Measurements from ENCODE around the gene CRHR2.
"Not testable (repeated sequence)": the region's sequence is repeated elsewhere in the genome, so short reads cannot be mapped to it uniquely, and the experiment has no call there.

Gene CRHR2

GRCh38 chr7:30652132-30652531 lies 30.1 kb downstream of the CRHR2 start:
- no peak for DNase-seq

DNA sequence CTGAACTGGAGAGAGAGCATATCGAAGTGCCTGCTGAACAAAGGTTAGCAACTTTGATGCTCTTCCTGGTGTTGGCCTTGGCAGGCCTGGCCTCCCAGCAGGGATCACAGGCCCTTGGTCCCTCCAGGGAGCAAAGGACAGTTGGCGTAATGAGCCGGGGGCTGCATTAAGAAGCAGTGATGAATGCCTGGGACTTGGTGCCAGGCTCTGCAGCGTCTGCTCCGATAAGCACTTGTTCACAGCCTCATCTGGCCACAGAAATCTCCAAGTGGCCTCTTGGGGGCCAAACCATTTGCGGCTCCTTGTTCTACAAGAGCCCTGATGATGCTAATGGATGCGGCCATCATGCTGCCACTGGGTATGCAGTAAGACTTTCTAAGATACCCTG lies 31.8 kb downstream of the CRHR2 start:
- no peak for DNase-seq

DNA sequence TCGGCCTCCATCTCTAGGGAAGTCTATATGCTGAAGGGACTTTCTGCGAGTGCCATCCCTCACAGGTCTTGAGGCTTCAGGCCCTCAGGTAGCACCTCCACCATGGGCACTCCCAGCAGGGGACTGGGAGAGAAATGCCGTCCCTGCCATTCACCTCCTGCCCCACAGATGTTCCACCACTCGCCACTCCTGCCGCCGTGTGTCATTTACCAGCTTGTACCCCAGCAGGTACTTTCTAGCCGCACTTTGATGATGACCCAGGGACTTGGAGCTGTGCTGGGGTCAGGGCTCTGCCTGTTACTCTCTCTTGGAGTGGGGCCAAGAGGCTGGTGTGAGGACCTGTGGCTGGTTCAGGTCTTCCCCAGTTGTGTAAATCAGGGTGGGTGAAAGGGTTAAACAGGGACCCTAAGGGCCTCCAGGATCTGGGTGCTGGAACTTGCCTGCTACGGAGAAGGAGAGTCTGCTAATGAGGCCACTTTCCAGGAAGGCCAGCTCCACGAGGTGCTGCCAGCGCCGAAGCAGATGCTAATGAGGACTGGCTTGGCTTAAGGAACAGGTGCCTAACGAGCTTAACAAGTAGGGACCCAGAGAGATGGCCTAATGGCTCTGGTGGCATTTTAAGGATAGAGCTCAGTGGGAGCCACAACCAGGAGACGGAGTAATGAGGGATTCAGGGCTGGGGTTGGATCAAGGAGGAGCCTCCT lies 32.4 kb downstream of the CRHR2 start:
- no peak for DNase-seq

- DNase-seq = no peak
These were observed 33.3 kb downstream of the CRHR2 start for GRCh38 chr7:30648744-30649540.

DNA sequence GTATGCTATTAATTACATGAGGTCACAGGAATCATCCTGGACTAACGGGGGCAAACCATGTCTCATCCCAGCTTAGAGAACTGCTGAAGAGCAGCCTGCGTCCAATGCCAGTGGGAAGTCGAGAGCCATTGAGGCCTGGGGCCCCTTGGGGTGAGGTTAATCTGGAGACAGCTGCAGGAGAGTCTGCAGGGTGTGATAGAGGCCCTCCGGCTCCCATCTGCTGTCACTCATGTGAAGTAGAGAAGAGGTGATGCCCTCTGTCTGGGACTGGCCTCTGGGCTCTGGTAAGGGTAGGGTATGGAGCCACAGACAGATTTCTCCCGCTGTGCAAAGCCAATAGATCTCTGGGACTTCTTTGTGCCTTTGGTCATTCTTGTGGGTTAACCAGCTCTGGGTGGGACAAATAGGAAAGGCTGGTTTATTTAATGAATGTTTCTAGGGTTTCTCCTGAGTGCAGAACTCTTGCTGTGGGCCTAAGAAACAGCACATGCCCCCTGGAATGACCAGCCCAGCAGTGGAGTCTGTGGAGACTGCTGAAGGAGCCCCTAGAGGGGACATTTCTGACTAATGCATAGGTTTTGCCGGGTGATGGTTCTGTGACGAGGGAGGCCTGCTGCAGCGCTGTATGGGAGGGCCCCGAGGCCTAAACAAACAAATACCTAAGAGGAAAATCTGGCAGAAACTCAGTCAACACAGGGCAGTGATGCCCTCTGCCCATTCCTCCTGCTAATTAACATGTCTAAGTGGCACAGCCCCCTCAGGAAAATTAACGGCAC lies 34.5 kb downstream of the CRHR2 start:
- no peak for DNase-seq

GRCh38 chr7:30646154-30646553 lies 36.1 kb downstream of the CRHR2 start:
- no peak for DNase-seq

DNA sequence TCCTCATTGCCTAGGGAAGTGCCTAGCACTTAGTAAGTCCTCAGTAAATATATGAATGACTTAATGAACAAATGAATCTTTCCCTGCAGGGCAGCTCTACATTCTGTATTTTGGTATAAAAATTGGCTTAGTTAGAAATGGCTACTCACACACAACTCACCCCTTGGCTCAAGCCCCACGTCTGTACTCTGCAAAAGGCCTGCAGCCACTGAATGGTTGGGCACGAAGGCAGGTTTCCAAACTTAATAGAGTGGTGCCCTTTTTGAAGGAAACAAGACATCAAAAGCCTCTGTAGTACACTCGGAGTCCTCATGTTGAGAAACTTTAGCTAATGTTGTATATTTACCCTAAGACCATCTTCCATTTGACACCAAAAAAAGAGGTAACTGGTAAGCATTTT lies 36.6 kb downstream of the CRHR2 start:
- no peak for DNase-seq

- DNase-seq = no peak
These were observed 37.8 kb downstream of the CRHR2 start for GRCh38 chr7:30644286-30644955.

GRCh38 chr7:30642789-30643188 lies 39.5 kb downstream of the CRHR2 start:
- DNase-seq = no peak

DNA sequence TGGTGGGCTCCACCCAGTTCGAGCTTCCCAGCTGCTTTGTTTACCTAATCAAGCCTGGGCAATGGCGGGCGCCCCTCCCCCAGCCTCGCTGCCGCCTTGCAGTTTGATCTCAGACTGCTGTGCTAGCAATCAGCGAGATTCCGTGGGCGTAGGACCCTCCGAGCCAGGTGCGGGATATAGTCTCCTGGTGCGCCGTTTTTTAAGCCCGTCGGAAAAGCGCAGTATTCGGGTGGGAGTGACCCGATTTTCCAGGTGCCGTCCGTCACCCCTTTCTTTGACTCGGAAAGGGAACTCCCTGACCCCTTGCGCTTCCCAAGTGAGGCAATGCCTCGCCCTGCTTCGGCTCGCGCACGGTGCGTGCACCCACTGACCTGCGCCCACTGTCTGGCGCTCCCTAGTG lies 39.9 kb downstream of the CRHR2 start:
- DNase-seq = not testable (repeated sequence)

GRCh38 chr7:30635798-30636197 lies 46.5 kb downstream of the CRHR2 start:
- DNase-seq = no peak

DNA sequence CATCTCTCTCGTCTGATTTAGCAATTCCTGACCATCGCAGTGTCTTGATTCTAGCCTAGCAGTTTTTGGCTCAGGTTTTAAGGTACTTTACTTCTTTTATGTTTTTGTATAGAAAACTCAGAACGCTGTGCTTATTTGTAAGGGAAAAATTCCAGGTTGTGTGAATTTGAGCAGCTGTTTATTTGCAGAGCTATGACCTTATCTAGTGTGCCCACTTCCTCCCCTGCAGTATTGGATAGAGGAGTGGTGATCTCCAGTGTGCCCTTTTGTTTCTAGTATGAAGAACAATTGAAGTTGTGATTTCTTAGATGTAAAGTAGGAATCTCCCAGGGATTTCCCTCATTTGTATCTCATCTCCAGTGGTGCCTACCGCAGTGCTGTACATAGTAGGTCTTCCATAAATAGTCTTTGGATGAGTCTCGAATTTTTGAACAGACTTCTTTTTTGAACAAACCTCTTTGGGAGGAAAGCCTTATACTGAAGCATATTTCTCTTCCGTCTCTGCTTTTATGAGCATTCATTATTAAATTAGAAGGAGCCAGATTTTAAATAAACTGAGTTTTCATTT lies 47.5 kb downstream of the CRHR2 start:
- DNase-seq = no peak

DNA sequence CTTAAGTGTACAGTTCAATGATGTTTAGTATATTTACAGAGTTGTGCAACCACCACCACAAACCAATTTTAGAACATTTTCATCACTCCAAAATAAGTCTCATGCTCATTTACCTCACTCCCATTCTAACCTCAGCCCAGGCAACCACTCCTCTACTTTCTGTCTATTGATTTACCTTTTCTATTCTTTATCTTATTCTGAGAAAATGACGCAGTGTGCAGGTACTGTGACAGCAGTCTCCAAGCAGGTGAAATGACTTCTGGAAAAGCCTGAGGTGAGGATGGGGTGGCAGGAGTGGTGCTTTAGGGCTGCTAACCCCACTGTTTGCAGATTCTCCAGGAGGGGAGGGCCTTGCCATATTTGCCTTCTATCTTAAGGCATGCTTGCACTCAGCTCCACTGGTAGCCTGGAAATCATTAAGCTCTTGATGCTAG lies 48.0 kb downstream of the CRHR2 start:
- DNase-seq = no peak

DNA sequence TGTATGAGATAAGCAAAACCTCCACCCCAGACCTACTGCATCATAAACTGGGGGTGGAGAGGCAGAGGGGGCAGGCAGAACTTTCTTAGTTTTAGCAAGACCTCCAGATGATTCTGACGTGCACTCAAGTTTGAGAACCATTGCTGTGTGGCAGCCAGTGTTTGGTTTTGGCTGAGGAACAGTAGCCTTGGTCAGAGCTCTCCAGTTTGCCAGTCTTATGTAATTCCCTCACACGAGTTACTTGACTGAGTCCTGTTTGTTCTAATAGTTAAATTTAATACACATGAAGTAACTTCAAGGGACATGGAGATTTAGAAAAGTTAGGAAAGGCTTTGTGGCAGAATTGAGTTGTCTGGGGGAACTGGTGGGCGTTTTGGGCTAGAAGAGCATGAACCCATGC lies 49.0 kb downstream of the CRHR2 start:
- DNase-seq = no peak

- no peak for DNase-seq
These were observed 51.3 kb downstream of the CRHR2 start for GRCh38 chr7:30630986-30631385.

- DNase-seq = no peak
These were observed 55.2 kb downstream of the CRHR2 start for GRCh38 chr7:30627026-30627425.

DNA sequence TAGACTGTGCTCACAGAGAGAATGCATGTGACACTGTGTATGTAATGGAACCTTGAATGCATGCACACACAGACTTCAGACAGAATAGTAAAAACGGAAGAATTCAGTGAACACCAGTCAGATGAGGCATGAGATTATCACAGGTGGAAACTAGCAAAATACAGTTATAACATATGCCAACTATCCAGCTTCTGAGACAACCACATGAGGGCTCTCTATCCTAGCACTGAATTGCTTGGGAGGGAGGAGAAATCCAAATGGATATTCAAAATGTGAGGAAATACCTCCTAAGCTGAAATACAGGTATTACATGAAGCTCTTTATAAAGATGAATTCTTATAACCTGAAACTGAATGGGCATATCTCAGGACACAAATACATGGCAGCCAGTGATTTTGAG lies 57.0 kb downstream of the CRHR2 start:
- DNase-seq = no peak

DNA sequence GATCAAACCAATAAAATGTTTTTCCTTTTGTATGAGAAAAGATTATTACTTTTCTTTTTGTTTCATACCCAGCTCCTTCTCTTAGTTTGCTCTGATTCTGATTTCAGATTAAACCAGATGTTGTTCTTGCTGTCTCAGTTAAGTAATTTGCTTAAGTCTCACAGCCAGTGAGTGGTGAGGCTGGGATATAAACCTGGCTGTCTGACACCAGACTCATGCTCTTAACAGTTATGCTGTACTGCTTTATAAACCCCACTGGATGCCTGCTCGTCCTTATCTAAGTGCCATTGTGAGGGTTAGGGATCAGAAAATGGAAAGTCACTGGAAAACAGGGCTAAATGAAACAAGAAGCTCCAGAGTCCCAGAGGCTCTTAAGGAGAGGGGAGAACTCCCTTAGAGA lies 63.3 kb downstream of the CRHR2 start:
- DNase-seq = no peak

DNA sequence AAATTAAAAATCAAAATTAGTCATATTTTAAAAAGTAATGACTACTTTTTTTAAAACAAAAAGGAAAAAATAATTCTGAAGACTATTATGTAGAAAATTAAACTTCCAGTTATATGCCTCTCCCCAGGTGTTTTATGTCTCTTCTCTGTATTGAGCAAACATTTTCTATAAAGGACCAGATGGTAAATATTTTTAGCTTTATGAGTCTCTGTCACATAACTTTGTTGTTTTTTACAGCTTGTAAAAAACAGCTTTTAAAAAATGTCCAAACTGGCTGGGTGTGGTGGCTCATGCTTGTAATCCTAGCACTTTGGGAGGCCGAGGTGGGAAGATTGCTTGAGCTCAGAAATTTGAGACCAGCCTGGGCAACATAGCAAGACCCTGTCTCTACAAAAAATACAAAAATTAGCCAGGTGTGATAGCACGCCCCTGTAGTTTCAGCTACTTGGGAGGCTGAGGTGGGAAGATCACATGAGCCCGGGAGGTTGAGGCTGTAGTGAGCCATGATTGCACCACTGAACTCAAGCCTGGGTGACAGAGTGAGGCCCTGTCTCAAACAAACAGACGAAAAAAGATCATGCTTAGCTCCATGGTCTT lies 64.1 kb downstream of the CRHR2 start:
- no peak for DNase-seq

- no peak for DNase-seq
These were observed 64.9 kb downstream of the CRHR2 start for GRCh38 chr7:30617359-30617758.

DNA sequence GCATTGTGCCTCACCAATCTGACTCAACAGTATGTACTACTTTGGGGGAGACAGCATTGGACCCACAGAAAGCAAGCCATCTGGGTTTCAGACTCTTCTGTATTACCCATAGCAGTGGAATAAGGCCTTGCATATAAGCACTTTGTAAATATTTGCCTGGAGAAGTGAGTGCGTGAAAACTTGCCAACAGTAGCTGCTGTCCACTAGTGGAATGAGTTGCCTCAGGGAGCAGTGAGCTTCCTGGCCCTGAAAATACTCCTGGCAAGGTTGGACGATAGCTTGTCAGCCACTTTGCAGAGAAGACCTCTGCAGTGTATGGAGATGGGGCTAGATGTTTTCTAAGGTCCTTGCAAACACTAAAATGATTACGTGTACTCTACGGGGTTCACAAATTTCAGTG lies 65.9 kb downstream of the CRHR2 start:
- DNase-seq = no peak

Data from NCI-H1930 (cell line).